GM23338 (cell line): Measurements from ENCODE around the gene CCDC201. TPM values are rescaled to one million over a fixed set of nuclear protein-coding genes. Genes with fewer than 3 reads are reported as not detected.

Experiments
- ATAC-seq: fragments of 200-7000 bp; cut with Tn5 transposase; 3 replicates; pipeline ENCODE4 v1.9.1; 2020
- DNase-seq: peaks from one replicate; pipeline ENCODE4 v3.0.0-alpha.2; 2015; ENCODE audit warnings: low spot score
- H2AFZ ChIP-seq: fragments of 200-600 bp; sonication (generic); 2 replicates; pipeline ENCODE4 v1.8.0; 2016; ENCODE audit warnings: antibody characterized with exemption, mild to moderate bottlenecking, moderate library complexity
- H3F3A ChIP-seq: fragments of 200-600 bp; sonication (generic); replicated peaks from 2 replicates; pipeline ENCODE4 v1.8.0; 2017; ENCODE audit warnings: antibody characterized with exemption, mixed run types, low read depth
- H3K27ac ChIP-seq: fragments of 200-600 bp; sonication (generic); 2 replicates; pipeline ENCODE4 v1.6.1; 2016; ENCODE audit warnings: low read depth
- H3K27me3 ChIP-seq: fragments of 200-600 bp; sonication (generic); 2 replicates; pipeline ENCODE4 v1.8.0; 2016; ENCODE audit warnings: mild to moderate bottlenecking, mixed run types, moderate library complexity; ENCODE audit not compliant: insufficient read depth
- H3K36me3 ChIP-seq: fragments of 200-600 bp; sonication (generic); 2 replicates; pipeline ENCODE4 v1.8.0; 2016; ENCODE audit warnings: mild to moderate bottlenecking; ENCODE audit not compliant: insufficient read depth
- H3K4me1 ChIP-seq: fragments of 200-600 bp; sonication (generic); 2 replicates; pipeline ENCODE4 v1.8.0; 2016; ENCODE audit warnings: mild to moderate bottlenecking, moderate library complexity; ENCODE audit not compliant: insufficient read depth
- H3K4me2 ChIP-seq: fragments of 200-600 bp; sonication (generic); 2 replicates; pipeline ENCODE4 v1.7.1; 2017; ENCODE audit warnings: mixed run types
- H3K4me3 ChIP-seq: fragments of 200-600 bp; sonication (generic); 2 replicates; pipeline ENCODE4 v1.6.1; 2016; ENCODE audit warnings: mixed run types
- H3K79me2 ChIP-seq: fragments of 200-600 bp; sonication (generic); replicated peaks from 2 replicates; pipeline ENCODE4 v1.8.0; 2017; ENCODE audit warnings: mild to moderate bottlenecking; ENCODE audit not compliant: insufficient read depth
- H3K9me2 ChIP-seq: fragments of 200-600 bp; sonication (generic); 2 replicates; pipeline ENCODE4 v1.8.0; 2017; ENCODE audit not compliant: insufficient read depth
- H4K20me1 ChIP-seq: fragments of 200-600 bp; sonication (generic); replicated peaks from 2 replicates; pipeline ENCODE4 v1.8.0; 2017; ENCODE audit warnings: mild to moderate bottlenecking; ENCODE audit not compliant: insufficient read depth
- H3K27ac Mint-ChIP-seq: 2 replicates; pipeline ENCODE4 v1.8.0; 2020; ENCODE audit warnings: inconsistent platforms, mild to moderate bottlenecking, moderate library complexity, mixed read lengths
- H3K27me3 Mint-ChIP-seq: 3 replicates; pipeline ENCODE4 v1.8.0; 2022; ENCODE audit warnings: low read depth, mild to moderate bottlenecking, moderate library complexity, mixed read lengths, inconsistent platforms; ENCODE audit not compliant: insufficient read depth, poor library complexity
- H3K36me3 Mint-ChIP-seq: 3 replicates; pipeline ENCODE4 v1.8.0; 2021; ENCODE audit warnings: low read depth, mild to moderate bottlenecking, inconsistent platforms, moderate library complexity, mixed read lengths
- H3K4me1 Mint-ChIP-seq: 3 replicates; pipeline ENCODE4 v1.8.0; 2020; ENCODE audit warnings: mild to moderate bottlenecking, inconsistent platforms, mixed read lengths
- H3K4me3 Mint-ChIP-seq: 3 replicates; pipeline ENCODE4 v1.8.0; 2021; ENCODE audit warnings: moderate library complexity, mild to moderate bottlenecking, inconsistent platforms, mixed read lengths
- H3K9me3 Mint-ChIP-seq: 3 replicates; pipeline ENCODE4 v1.8.0; 2020; ENCODE audit warnings: moderate library complexity, mild to moderate bottlenecking, inconsistent platforms, mixed read lengths
- CREB1 ChIP-seq: fragments of 250-450 bp; sonication (Bioruptor Pico); IDR thresholded peaks from 2 replicates; pipeline ENCODE4 v1.5.0; 2020; ENCODE audit warnings: low read depth, mild to moderate bottlenecking, moderate library complexity
- ETS1 ChIP-seq: IDR thresholded peaks from 2 replicates; pipeline ENCODE4 v1.6.1; 2016; ENCODE audit warnings: antibody characterized with exemption
- EZH2 ChIP-seq: fragments of 200-600 bp; sonication (generic); IDR thresholded peaks from one replicate; pipeline ENCODE4 v1.8.0; 2017; ENCODE audit warnings: antibody characterized with exemption, mild to moderate bottlenecking, low read depth; ENCODE audit not compliant: unreplicated experiment
- EZH2phosphoT487 ChIP-seq: fragments of 200-600 bp; sonication (generic); IDR thresholded peaks from one replicate; pipeline ENCODE4 v1.8.1; 2018; ENCODE audit warnings: antibody characterized with exemption; ENCODE audit not compliant: unreplicated experiment
- JUNB ChIP-seq: IDR thresholded peaks from one replicate; pipeline ENCODE4 v1.6.1; 2016; ENCODE audit warnings: antibody characterized with exemption; ENCODE audit not compliant: unreplicated experiment
- NANOG ChIP-seq: IDR thresholded peaks from 2 replicates; pipeline ENCODE4 v1.6.1; 2016; ENCODE audit warnings: antibody characterized with exemption, borderline replicate concordance
- POLR2AphosphoS5 ChIP-seq: IDR thresholded peaks from 2 replicates; pipeline ENCODE4 v1.6.1; 2016; ENCODE audit warnings: antibody characterized with exemption, low read depth
- REST ChIP-seq: IDR thresholded peaks from one replicate; pipeline ENCODE4 v1.6.1; 2018; ENCODE audit warnings: antibody characterized with exemption; ENCODE audit not compliant: unreplicated experiment
- STAT1 ChIP-seq: IDR thresholded peaks from one replicate; pipeline ENCODE4 v1.6.1; 2016; ENCODE audit warnings: antibody characterized with exemption; ENCODE audit not compliant: unreplicated experiment
- ZNF114 ChIP-seq: fragments of 250-450 bp; sonication (Bioruptor Pico); IDR thresholded peaks from 2 replicates; pipeline ENCODE4 v1.5.0; 2020; ENCODE audit warnings: mild to moderate bottlenecking, moderate library complexity
- ZNF331 ChIP-seq: fragments of 250-450 bp; sonication (Bioruptor Pico); IDR thresholded peaks from 2 replicates; pipeline ENCODE4 v1.5.0; 2020; ENCODE audit warnings: low read depth, mild to moderate bottlenecking, moderate library complexity
- ZNF462 ChIP-seq: fragments of 250-450 bp; sonication (Bioruptor Pico); IDR thresholded peaks from 2 replicates; pipeline ENCODE4 v1.5.0; 2020; ENCODE audit warnings: mild to moderate bottlenecking, moderate library complexity
- polyA plus RNA-seq: library from polyadenylated mRNA; unstranded; fragments of >200 nt; fragmentation: Nextera tagmentation; extraction: Ambion mirVana; gene quantifications from 2 replicates; pipeline ENCODE4 v1.2.1, GENCODE V29; 2016
- total RNA-seq: library from RNA; depleted of rRNA; stranded (reverse); fragments of >200 nt; shearing (Covaris generic); gene quantifications from 2 replicates; pipeline ENCODE4 v1.2.3, GENCODE V29; 2014

Gene CCDC201
- total and polyA plus RNA-seq, 2 experiments from 2014 or later = not detected

GRCh38 chr7:45910855-45911254, 38.0 kb upstream of the CCDC201 start:
- no peaks in the 10 kb centered on the region for H3K4me1 ChIP-seq
- Mint-ChIP-seq H3K27me3 (no peaks in the 10 kb centered on the region), H3K4me3 (no peak overlapping the region), H3K4me1 (no peaks in the 10 kb centered on the region), H3K27ac (no peak overlapping the region), H3K9me3 (no peaks in the 10 kb centered on the region), H3K36me3 (peaks cover 10% of the 10 kb centered on the region; the same call in 2 of the 3 replicates)
- no peaks in the 10 kb centered on the region for H3K79me2 ChIP-seq
- H3K4me2 ChIP-seq = no peak overlapping the region
- H4K20me1 ChIP-seq = no peaks in the 10 kb centered on the region
- no peaks in the 10 kb centered on the region for H3K27me3 ChIP-seq
- no peaks in the 10 kb centered on the region for H3F3A ChIP-seq
- no peak overlapping the region for H3K27ac ChIP-seq
- TF ChIP-seq POLR2AphosphoS5 (no peak), EZH2phosphoT487 (no peak), JUNB (no peak)
- ATAC-seq = no peak
- no peaks in the 10 kb centered on the region for H3K36me3 ChIP-seq
- no peaks in the 10 kb centered on the region for H3K9me2 ChIP-seq
- DNase-seq = no peak
- no peak overlapping the region for H2AFZ ChIP-seq
- no peak overlapping the region for H3K4me3 ChIP-seq

GRCh38 chr7:45909561-45909960, 36.7 kb upstream of the CCDC201 start:
- H3K36me3 Mint-ChIP-seq = peaks cover 4% of the 10 kb centered on the region; the same call in 2 of the 3 replicates
- DNase-seq (no peak), ATAC-seq (no peak)
- Histone ChIP-seq H3K27ac (no peak overlapping the region), H2AFZ (no peak overlapping the region), H4K20me1 (no peaks in the 10 kb centered on the region), H3K79me2 (no peaks in the 10 kb centered on the region), H3K9me2 (no peaks in the 10 kb centered on the region), H3K4me3 (no peak overlapping the region), H3K4me1 (no peaks in the 10 kb centered on the region), H3F3A (no peaks in the 10 kb centered on the region), H3K36me3 (no peaks in the 10 kb centered on the region), H3K4me2 (no peak overlapping the region), H3K27me3 (no peaks in the 10 kb centered on the region)
- H3K27me3 Mint-ChIP-seq = no peaks in the 10 kb centered on the region
- no peak overlapping the region for H3K4me3 Mint-ChIP-seq
- no peak overlapping the region for H3K27ac Mint-ChIP-seq
- H3K4me1 Mint-ChIP-seq = no peaks in the 10 kb centered on the region
- H3K9me3 Mint-ChIP-seq = no peaks in the 10 kb centered on the region
- TF ChIP-seq EZH2 (no peak), EZH2phosphoT487 (no peak), NANOG (no peak), JUNB (no peak), POLR2AphosphoS5 (no peak), REST (no peak), ETS1 (no peak), ZNF462 (CRISPR knock-in tag) (no peak), ZNF331 (CRISPR knock-in tag) (no peak), CREB1 (CRISPR knock-in tag) (no peak), ZNF114 (CRISPR knock-in tag) (no peak), STAT1 (no peak)
